ENCODE results near the gene GDF7.

Gene GDF7

GRCh38 chr2:20691076-20691734 is 24.3 kb downstream of the GDF7 start:
- H3K4me3 ChIP-seq (replicated peaks; ENCODE audit: low read depth, low read length) = no peak overlapping the region
- DNase-seq (ENCODE audit: low read depth) = no peak
- no peak for TF ChIP-seq CTCF (IDR thresholded peaks at IDR 0.05; ENCODE audit: low read length, missing control alignments)

DNA sequence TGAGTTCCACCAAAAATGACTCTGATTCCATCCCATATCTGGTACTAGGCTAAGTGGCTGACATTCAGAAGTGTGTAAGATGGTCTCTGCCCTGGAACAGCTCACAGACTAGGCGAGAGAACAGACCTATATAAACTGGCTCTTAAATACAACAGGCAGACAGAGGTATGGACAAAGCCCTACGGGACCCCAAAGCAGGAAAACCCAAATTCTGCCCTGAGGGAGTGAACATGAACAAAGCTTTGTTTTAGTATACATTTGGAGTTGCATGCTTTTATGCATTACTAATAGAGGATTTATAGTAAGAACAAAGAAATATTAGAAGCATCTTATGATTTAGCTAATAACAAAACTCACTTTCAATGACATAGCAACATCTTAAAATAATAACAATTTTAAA is 25.1 kb downstream of the GDF7 start:
- H3K4me3 ChIP-seq (replicated peaks; ENCODE audit: low read depth, low read length) = no peak overlapping the region
- TF ChIP-seq CTCF (IDR thresholded peaks at IDR 0.05; ENCODE audit: low read length, missing control alignments) = no peak
- DNase-seq (ENCODE audit: low read depth) = no peak

GRCh38 chr2:20693317-20693716 is 26.4 kb downstream of the GDF7 start:
- TF ChIP-seq CTCF (IDR thresholded peaks at IDR 0.05; ENCODE audit: low read length, missing control alignments) = no peak
- no peak overlapping the region for H3K4me3 ChIP-seq (replicated peaks; ENCODE audit: low read depth, low read length)
- no peak for DNase-seq (ENCODE audit: low read depth)

GRCh38 chr2:20696366-20696765 is 29.4 kb downstream of the GDF7 start:
- no peak for DNase-seq (ENCODE audit: low read depth)

DNA sequence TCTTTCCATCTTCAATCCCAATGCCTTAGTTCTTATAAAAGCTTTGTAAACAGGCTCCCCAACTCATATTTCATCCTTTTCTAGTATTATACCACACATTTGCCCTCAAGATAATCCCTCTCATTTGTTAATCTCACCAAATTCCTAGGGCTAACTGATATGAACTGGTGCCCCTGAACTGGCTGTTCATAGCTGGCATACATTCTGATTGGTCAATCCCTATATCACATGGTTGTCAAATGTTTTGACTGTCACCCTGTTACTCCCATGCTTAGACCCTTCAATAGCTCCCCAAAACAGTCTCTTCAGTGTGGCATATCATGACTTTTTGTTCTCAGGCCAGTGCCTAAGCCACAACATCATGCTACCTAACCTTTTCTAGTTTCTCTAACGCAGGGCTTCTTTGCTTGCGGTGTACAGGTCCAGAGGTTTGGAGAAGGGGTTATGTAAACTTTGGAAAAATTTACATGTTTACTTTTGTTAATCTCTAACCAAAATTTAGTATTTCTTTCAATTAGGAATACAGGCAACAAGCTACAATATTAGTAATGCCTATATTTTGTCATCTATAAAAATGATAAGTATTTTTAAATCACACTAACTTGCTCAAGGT is 30.5 kb downstream of the GDF7 start:
- no peak overlapping the region for H3K4me3 ChIP-seq (replicated peaks; ENCODE audit: low read depth, low read length)
- no peak for DNase-seq (ENCODE audit: low read depth)
- TF ChIP-seq CTCF (IDR thresholded peaks at IDR 0.05; ENCODE audit: low read length, missing control alignments) = no peak

More at GRCh38 chr2:20696366-20696765, 29.4 kb downstream of the GDF7 start:
- no peak overlapping the region for H3K4me3 ChIP-seq (replicated peaks; ENCODE audit: low read depth, low read length)
- no peak for TF ChIP-seq CTCF (IDR thresholded peaks at IDR 0.05; ENCODE audit: low read length, missing control alignments)

- no peak for TF ChIP-seq CTCF (IDR thresholded peaks at IDR 0.05; ENCODE audit: low read length, missing control alignments)
- no peak overlapping the region for H3K4me3 ChIP-seq (replicated peaks; ENCODE audit: low read depth, low read length)
- DNase-seq (ENCODE audit: low read depth) = no peak
Measured at GRCh38 chr2:20698916-20699613, 32.1 kb downstream of the GDF7 start.
